Keratinocyte (primary cell): ENCODE measurements around the gene STRBP. TPM values are rescaled to one million over a fixed set of nuclear protein-coding genes. Genes with fewer than 3 reads are reported as not detected.
"Not testable (repeated sequence)": the region's sequence is repeated elsewhere in the genome, so short reads cannot be mapped to it uniquely, and the experiment has no call there.

Source experiments
- DNase-seq: peaks from one replicate; pipeline ENCODE4 v3.0.0-alpha.2; 2011; ENCODE audit warnings: low read depth, missing footprints, low spot score
- FAIRE-seq: peaks from 2 replicates; lab custom pipeline; 2011; peaks lifted over from hg19 to GRCh38; lab: Jason Lieb, UNC
- H2AFZ ChIP-seq: 2 replicates; pipeline ENCODE4 v1.6.0; 2012; ENCODE audit warnings: low read length, control low read depth, inconsistent platforms; ENCODE audit not compliant: control insufficient read depth
- H3K27ac ChIP-seq: 2 replicates; pipeline ENCODE4 v1.5.1; 2011; ENCODE audit warnings: low read length; ENCODE audit not compliant: control insufficient read depth, insufficient read depth
- H3K27me3 ChIP-seq: 3 replicates; pipeline ENCODE4 v1.6.0; 2011; ENCODE audit warnings: low read length; ENCODE audit not compliant: control insufficient read depth, insufficient read depth; ENCODE audit errors: extremely low read depth
- H3K36me3 ChIP-seq, 2 experiments: 2 replicates in 1 of 2; 3 replicates in 1 of 2; pipeline ENCODE4 v1.5.1; 2011; ENCODE audit warnings: low read length in 2 of 2, mild to moderate bottlenecking in 1 of 2; ENCODE audit not compliant: control insufficient read depth in 2 of 2, insufficient read depth in 2 of 2; ENCODE audit errors: extremely low read depth in 1 of 2
- H3K4me1 ChIP-seq: 3 replicates; pipeline ENCODE4 v1.5.1; 2011; ENCODE audit warnings: low read length; ENCODE audit not compliant: control insufficient read depth, insufficient read depth; ENCODE audit errors: extremely low read depth
- H3K4me2 ChIP-seq: 3 replicates; pipeline ENCODE4 v1.6.0; 2011; ENCODE audit warnings: low read depth, low read length; ENCODE audit not compliant: control insufficient read depth, insufficient read depth; ENCODE audit errors: extremely low read depth
- H3K4me3 ChIP-seq, 3 experiments: fragments of 200-600 bp in 1 of 3; sonication (generic) in 1 of 3; 2 replicates in 2 of 3; 3 replicates in 1 of 3; pipeline ENCODE4 v1.5.1; 2011 to 2016; ENCODE audit warnings: low read length in 3 of 3, mild to moderate bottlenecking in 3 of 3, control low read depth in 2 of 3, inconsistent platforms in 1 of 3, low read depth in 1 of 3, mixed read lengths in 1 of 3, mixed run types in 1 of 3, moderate library complexity in 1 of 3; ENCODE audit not compliant: control insufficient read depth in 2 of 3, insufficient read depth in 2 of 3; ENCODE audit errors: extremely low read depth in 1 of 3
- H3K79me2 ChIP-seq: 2 replicates; pipeline ENCODE4 v1.6.0; 2012; ENCODE audit warnings: low read length; ENCODE audit not compliant: control insufficient read depth, insufficient read depth
- H3K9ac ChIP-seq: 3 replicates; pipeline ENCODE4 v1.6.0; 2011; ENCODE audit warnings: low read length; ENCODE audit not compliant: control insufficient read depth, insufficient read depth; ENCODE audit errors: extremely low read depth
- H3K9me1 ChIP-seq: 3 replicates; pipeline ENCODE4 v1.6.0; 2011; ENCODE audit warnings: low read length; ENCODE audit not compliant: control insufficient read depth, insufficient read depth; ENCODE audit errors: extremely low read depth
- H3K9me3 ChIP-seq: 2 replicates; pipeline ENCODE4 v1.5.1; 2012; ENCODE audit warnings: low read depth, low read length; ENCODE audit not compliant: control insufficient read depth
- H4K20me1 ChIP-seq: 3 replicates; pipeline ENCODE4 v1.6.0; 2011; ENCODE audit warnings: low read length; ENCODE audit not compliant: control insufficient read depth, insufficient read depth; ENCODE audit errors: extremely low read depth
- EZH2 ChIP-seq: IDR thresholded peaks from one replicate; pipeline ENCODE4 v1.6.1; 2012; ENCODE audit warnings: inconsistent platforms, mild to moderate bottlenecking, low read length, moderate library complexity
- dilution Hi-C: fragments of 300-500 bp; cut with MboI; formaldehyde crosslinking; loops from one replicate; pipeline ENCODE4 v1.7.0; 2020; ENCODE audit warnings: low sequenced_read_pairs; ENCODE audit not compliant: extremely low pct_ligation_motif_present
- polyA plus RNA-seq, 5 experiments: library from polyadenylated mRNA; depleted of rRNA in 3 of 5; stranded (reverse) in 3 of 5; stranded (forward) in 1 of 5; unstranded in 1 of 5; fragments of >200 nt; gene quantifications; 1 replicate in 1 of 5; 2 replicates in 3 of 5; 3 replicates in 1 of 5; pipeline versions ENCODE4 v1.2.1 to v1.2.3, GENCODE V29; 2011 to 2012; ENCODE audit warnings: missing spikeins in 2 of 5, low read depth in 1 of 5, low replicate concordance in 1 of 5
- TF ChIP-seq, protein P1 (sequence below), 3 experiments: IDR thresholded peaks in 1 of 3; conservative IDR thresholded peaks in 1 of 3; optimal IDR thresholded peaks in 1 of 3; 2 replicates in 2 of 3; 3 replicates in 1 of 3; pipeline versions ENCODE3 to v1.5.1; 2011; ENCODE audit warnings: low read length in 3 of 3, mild to moderate bottlenecking in 3 of 3, moderate library complexity in 2 of 3, control low read depth in 1 of 3, inconsistent platforms in 1 of 3; ENCODE audit not compliant: insufficient read depth in 2 of 3; ENCODE audit errors: extremely low read depth in 1 of 3

Gene STRBP
- polyA plus RNA-seq, 1 donor (not counting 4 experiments of a cell fraction or from before 2014, with no cell fraction given), result 11.3 TPM

DNA sequence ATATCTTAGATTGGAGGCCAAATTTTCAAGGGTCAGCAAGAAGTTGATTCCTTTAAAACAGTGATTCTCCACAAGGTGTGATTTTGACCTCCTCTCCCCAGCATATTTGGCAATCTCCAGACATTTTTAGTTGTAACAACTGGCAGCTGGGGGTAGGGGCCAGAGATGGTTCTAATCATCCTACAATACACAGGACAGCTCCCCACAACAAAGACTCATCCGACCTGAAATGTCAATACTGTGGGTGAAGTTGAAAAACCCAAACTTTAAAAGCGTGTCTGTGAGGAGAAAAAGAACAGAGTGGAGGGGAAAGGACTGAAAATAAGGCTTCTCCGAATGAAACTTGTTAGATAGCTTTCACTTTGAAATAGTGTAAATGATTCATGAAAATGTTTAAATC is 10.0 kb upstream of the STRBP start:
- H3K9me3 ChIP-seq, result no peaks in the 10 kb centered on the region
- H3K4me1 ChIP-seq, result no peaks in the 10 kb centered on the region
- no peak overlapping the region for H3K4me2 ChIP-seq
- TF ChIP-seq, protein P1, sequence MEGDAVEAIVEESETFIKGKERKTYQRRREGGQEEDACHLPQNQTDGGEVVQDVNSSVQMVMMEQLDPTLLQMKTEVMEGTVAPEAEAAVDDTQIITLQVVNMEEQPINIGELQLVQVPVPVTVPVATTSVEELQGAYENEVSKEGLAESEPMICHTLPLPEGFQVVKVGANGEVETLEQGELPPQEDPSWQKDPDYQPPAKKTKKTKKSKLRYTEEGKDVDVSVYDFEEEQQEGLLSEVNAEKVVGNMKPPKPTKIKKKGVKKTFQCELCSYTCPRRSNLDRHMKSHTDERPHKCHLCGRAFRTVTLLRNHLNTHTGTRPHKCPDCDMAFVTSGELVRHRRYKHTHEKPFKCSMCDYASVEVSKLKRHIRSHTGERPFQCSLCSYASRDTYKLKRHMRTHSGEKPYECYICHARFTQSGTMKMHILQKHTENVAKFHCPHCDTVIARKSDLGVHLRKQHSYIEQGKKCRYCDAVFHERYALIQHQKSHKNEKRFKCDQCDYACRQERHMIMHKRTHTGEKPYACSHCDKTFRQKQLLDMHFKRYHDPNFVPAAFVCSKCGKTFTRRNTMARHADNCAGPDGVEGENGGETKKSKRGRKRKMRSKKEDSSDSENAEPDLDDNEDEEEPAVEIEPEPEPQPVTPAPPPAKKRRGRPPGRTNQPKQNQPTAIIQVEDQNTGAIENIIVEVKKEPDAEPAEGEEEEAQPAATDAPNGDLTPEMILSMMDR (optimal IDR thresholded peaks at IDR 0.05 in 1 of 3, IDR thresholded peaks at IDR 0.05 in 1 of 3, conservative IDR thresholded peaks at IDR 0.05 in 1 of 3; ENCODE audit: extremely low read depth in 1 of 3, insufficient read depth in 2 of 3, low read length in 3 of 3), result no peak
- no peak for TF ChIP-seq EZH2
- FAIRE-seq (no peak), DNase-seq (no peak)
- no peaks in the 10 kb centered on the region for H4K20me1 ChIP-seq
- no peaks in the 10 kb centered on the region for H3K79me2 ChIP-seq
- H3K9ac ChIP-seq, result no peak overlapping the region
- no peaks in the 10 kb centered on the region for H3K36me3 ChIP-seq
- peaks cover 5% of the 10 kb centered on the region for H3K27me3 ChIP-seq
- H3K27ac ChIP-seq, result no peak overlapping the region
- H2AFZ ChIP-seq, result no peak overlapping the region
- dilution Hi-C loops, result no loop called here
- H3K4me3 ChIP-seq, result no peak overlapping the region
- no peaks in the 10 kb centered on the region for H3K9me1 ChIP-seq

DNA sequence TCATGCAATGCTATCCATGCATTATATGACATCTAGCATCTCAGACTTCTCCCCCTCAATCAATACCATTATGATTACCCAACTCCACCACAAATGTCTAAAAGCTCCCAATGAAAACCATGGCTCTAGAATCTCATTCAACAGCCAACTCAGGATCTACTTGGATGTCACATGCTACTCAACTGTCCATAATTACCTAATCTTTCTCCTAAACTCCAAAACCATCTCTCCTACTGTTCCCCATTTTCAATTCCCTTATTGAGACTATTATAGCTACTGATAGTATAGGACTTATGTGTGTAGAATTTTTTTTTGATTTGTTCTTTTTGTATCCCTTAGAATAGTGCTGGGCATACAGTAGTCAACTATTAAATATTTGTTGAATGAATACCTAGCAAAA is 8.2 kb upstream of the STRBP start:
- Histone ChIP-seq H3K27ac (no peak overlapping the region), H3K4me3 (no peak overlapping the region), H3K4me1 (no peaks in the 10 kb centered on the region), H2AFZ (no peak overlapping the region), H3K27me3 (no peaks in the 10 kb centered on the region), H4K20me1 (no peaks in the 10 kb centered on the region), H3K36me3 (no peaks in the 10 kb centered on the region), H3K9me3 (no peaks in the 10 kb centered on the region), H3K79me2 (no peaks in the 10 kb centered on the region), H3K9me1 (no peaks in the 10 kb centered on the region), H3K4me2 (no peak overlapping the region), H3K9ac (no peak overlapping the region)
- no peak for DNase-seq
- FAIRE-seq, result no peak
- TF ChIP-seq, protein P1 (optimal IDR thresholded peaks at IDR 0.05 in 1 of 3, IDR thresholded peaks at IDR 0.05 in 1 of 3, conservative IDR thresholded peaks at IDR 0.05 in 1 of 3; ENCODE audit: extremely low read depth in 1 of 3, insufficient read depth in 2 of 3, low read length in 3 of 3), result no peak
- TF ChIP-seq EZH2, result no peak
- dilution Hi-C loops, result no loop called here

DNA sequence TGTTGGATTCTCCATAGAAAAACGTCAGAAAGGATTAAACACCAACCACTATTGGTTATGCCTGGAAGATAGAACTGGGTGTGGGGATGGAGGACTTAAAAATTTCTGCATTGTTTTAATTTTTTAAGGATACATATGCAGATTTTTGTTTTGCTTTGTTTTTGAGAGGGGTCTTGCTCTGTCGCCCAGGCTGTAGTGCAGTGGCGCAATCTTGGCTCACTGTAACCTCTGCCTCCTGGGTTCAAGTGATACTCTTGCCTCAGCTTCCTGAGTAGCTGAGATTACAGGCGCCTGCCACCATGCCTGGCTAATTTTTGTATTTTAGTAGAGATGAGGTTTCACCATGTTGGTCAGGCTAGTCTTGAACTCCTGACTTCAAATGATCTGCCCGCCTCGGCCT is 2.7 kb upstream of the STRBP start:
- dilution Hi-C loops, H3K36me3 ChIP-seq, H3K4me3 ChIP-seq, H2AFZ ChIP-seq, H3K27me3 ChIP-seq, H3K9me3 ChIP-seq, H3K4me1 ChIP-seq, DNase-seq, H3K9ac ChIP-seq, H3K27ac ChIP-seq, H3K9me1 ChIP-seq, FAIRE-seq, H3K79me2 ChIP-seq, H3K4me2 ChIP-seq, H4K20me1 ChIP-seq: not testable (repeated sequence)
